ENCODE results near the gene SUPT3H.
"Not testable (repeated sequence)": the region's sequence is repeated elsewhere in the genome, so short reads cannot be mapped to it uniquely, and the experiment has no call there.

Gene SUPT3H

GRCh38 chr6:44906761-44907160 lies 471.0 kb downstream of the SUPT3H start:
- no peak for DNase-seq (ENCODE audit: low read depth in 1 of 2, low spot score in 1 of 2)

DNA sequence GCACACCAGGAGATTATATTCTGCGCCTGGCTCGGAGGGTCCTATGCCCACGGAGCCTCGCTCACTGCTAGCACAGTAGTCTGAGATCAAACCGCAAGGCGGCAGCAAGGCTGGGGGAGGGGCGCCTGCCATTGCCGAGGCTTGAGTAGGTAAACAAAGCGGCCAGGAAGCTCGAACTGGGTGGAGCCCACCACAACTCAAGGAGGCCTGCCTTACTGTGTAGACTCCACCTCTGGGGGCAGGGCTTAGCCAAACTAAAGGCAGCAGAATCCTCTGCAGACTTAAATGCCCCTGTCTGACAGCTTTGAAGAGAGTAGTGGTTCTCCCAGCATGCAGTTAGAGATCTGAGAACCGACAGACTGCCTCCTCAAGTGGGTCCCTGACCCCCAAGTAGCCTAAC lies 477.4 kb downstream of the SUPT3H start:
- DNase-seq (ENCODE audit: low read depth in 1 of 2, low spot score in 1 of 2): not testable (repeated sequence)

More at GRCh38 chr6:44906761-44907160, 471.0 kb downstream of the SUPT3H start:
- in situ Hi-C loops (cut with HindIII; ENCODE audit: low pct_unique_long_range_greater_than_20kb, low sequenced_read_pairs): no loop called here
- TF ChIP-seq JUND (IDR thresholded peaks at IDR 0.05; ENCODE audit: low read depth): no peak

DNA sequence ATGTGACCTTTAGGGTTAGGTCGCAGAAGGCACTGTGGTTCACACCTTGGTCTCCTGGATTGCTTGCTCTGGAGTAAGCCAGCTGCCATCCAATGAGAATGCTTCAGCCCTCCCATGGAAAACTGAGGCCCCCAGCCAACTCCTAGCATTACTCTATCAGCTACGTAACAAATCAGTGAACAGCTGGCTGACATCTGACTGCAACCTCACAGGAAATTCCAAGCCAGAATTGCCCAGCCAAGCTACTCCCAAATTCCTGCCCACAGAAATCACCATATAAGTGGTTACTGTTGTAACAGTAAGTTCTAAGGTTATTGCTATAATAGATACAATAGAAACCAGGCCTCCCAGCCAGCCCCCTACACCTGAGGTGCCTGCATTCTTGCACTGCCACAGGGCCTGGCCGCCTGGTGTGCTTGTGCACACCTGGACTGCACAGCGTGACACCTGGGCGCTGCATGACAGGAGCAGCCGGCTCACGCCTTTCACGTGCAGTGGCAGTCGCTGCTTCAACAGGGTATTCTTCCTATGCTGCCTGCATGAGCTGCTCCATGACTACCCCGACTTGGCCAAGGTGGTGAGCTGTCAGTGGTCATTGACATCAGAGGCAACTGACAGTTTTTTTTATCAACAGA lies 479.3 kb downstream of the SUPT3H start:
- in situ Hi-C loops (cut with HindIII; ENCODE audit: low pct_unique_long_range_greater_than_20kb, low sequenced_read_pairs): no loop called here
- no peak for DNase-seq (ENCODE audit: low read depth in 1 of 2, low spot score in 1 of 2)
- TF ChIP-seq JUND (IDR thresholded peaks at IDR 0.05; ENCODE audit: low read depth): no peak

More for the DNA sequence above, 477.4 kb downstream of the SUPT3H start:
- in situ Hi-C loops (cut with HindIII; ENCODE audit: low pct_unique_long_range_greater_than_20kb, low sequenced_read_pairs): not testable (repeated sequence)

- in situ Hi-C loops (cut with HindIII; ENCODE audit: low pct_unique_long_range_greater_than_20kb, low sequenced_read_pairs): no loop called here
- DNase-seq (ENCODE audit: low read depth in 1 of 2, low spot score in 1 of 2): no peak
- TF ChIP-seq JUND (IDR thresholded peaks at IDR 0.05; ENCODE audit: low read depth): no peak
Observed at GRCh38 chr6:44897316-44897715, 480.4 kb downstream of the SUPT3H start.

- in situ Hi-C loops (cut with HindIII; ENCODE audit: low pct_unique_long_range_greater_than_20kb, low sequenced_read_pairs): no loop called here
- TF ChIP-seq JUND (IDR thresholded peaks at IDR 0.05; ENCODE audit: low read depth): no peak
- DNase-seq (ENCODE audit: low read depth in 1 of 2, low spot score in 1 of 2): no peak
Observed at GRCh38 chr6:44896701-44897100, 481.0 kb downstream of the SUPT3H start.

DNA sequence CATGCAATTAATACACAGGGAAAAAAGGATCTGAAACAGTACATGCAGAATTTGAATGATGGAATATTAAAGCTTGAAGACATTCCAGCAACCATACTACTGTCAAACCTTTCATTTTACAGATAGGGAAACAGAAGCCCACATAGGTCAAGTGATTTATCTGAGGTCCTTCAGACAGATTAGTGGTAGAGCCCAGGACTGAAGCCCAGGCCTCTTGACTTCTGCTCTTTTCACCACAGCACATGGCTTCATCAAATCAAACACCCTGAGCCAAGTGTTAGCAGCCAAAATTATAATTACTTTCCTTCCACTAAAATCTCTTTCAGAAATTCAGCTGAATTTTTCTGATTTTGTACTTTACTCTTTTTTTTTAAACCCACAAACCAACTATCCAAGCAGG lies 485.2 kb downstream of the SUPT3H start:
- in situ Hi-C loops (cut with HindIII; ENCODE audit: low pct_unique_long_range_greater_than_20kb, low sequenced_read_pairs): no loop called here
- DNase-seq (ENCODE audit: low read depth in 1 of 2, low spot score in 1 of 2): no peak
- TF ChIP-seq JUND (IDR thresholded peaks at IDR 0.05; ENCODE audit: low read depth): no peak

DNA sequence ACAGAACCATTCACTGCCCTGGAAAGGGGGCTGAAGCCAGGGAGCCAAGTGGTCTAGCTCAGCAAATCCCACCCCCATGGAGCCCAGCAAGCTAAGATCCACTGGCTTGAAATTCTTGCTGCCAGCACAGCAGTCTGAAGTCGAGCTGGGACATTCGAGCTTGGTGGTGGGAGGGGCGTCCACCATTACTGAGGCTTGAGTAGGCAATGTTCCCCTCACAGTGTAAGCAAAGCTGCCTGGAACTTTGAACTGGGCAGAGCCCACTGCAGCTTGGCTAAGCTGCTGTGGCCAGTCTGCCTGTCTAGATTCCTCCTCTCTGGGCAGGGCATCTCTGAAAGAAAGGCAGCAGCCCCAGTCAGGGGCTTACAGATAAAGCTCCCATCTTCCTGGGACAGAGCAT lies 498.7 kb downstream of the SUPT3H start:
- DNase-seq (ENCODE audit: low read depth in 1 of 2, low spot score in 1 of 2); in situ Hi-C loops (cut with HindIII; ENCODE audit: low pct_unique_long_range_greater_than_20kb, low sequenced_read_pairs): not testable (repeated sequence)

- DNase-seq (ENCODE audit: low read depth in 1 of 2, low spot score in 1 of 2); in situ Hi-C loops (cut with HindIII; ENCODE audit: low pct_unique_long_range_greater_than_20kb, low sequenced_read_pairs): not testable (repeated sequence)
Observed at GRCh38 chr6:44876638-44877037, 501.1 kb downstream of the SUPT3H start.

DNA sequence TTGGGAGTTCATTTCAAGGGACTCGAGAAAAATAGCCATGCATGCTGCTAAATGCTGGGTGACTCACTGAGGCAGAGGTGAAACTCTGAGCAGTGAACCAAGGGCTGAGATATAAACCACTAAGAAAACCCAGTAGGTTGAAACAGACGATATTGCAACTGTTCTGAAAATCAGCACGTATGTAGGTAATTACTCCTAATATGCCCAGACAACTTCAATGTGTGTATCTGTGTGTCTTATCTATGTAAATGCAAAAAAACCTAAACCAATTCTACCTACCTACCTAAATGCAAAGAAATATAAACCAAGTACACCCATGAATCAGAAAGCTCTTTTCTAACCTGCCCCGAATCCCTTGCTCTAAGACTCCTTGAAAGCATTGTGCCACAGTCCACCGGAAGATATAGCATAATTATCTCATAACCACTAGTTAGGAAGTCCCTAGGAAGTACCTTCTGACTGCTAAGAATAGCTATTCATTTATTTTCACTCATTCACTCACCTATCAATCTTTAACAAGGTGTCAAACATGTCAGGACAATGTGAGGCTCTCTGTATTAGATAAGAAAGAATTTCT lies 508.3 kb downstream of the SUPT3H start:
- no peak for DNase-seq (ENCODE audit: low read depth in 1 of 2, low spot score in 1 of 2)
- no peak for TF ChIP-seq JUND (IDR thresholded peaks at IDR 0.05; ENCODE audit: low read depth)
- in situ Hi-C loops (cut with HindIII; ENCODE audit: low pct_unique_long_range_greater_than_20kb, low sequenced_read_pairs): no loop called here

GRCh38 chr6:44868910-44869309 lies 508.8 kb downstream of the SUPT3H start:
- DNase-seq (ENCODE audit: low read depth in 1 of 2, low spot score in 1 of 2): no peak
- no peak for TF ChIP-seq JUND (IDR thresholded peaks at IDR 0.05; ENCODE audit: low read depth)
- in situ Hi-C loops (cut with HindIII; ENCODE audit: low pct_unique_long_range_greater_than_20kb, low sequenced_read_pairs): no loop called here

DNA sequence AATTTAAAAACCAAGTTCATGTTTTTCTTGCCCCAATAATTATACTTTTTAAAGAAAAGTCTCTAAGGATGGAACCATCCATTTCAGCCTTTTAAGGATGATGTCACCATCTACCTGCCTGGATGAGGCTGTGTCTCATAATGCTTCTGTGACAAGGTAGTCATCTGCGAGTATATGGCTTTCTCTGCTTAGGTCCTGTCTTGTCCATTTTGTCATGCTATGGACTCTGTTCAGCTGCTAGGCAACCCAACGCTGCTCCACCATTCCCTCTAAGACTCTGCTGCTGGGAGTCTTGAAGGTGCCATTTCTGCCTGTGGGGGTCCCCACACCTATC lies 509.4 kb downstream of the SUPT3H start:
- DNase-seq (ENCODE audit: low read depth in 1 of 2, low spot score in 1 of 2): no peak
- in situ Hi-C loops (cut with HindIII; ENCODE audit: low pct_unique_long_range_greater_than_20kb, low sequenced_read_pairs): no loop called here
- TF ChIP-seq JUND (IDR thresholded peaks at IDR 0.05; ENCODE audit: low read depth): no peak

- in situ Hi-C loops (cut with HindIII; ENCODE audit: low pct_unique_long_range_greater_than_20kb, low sequenced_read_pairs): no loop called here
- TF ChIP-seq JUND (IDR thresholded peaks at IDR 0.05; ENCODE audit: low read depth): no peak
- DNase-seq (ENCODE audit: low read depth in 1 of 2, low spot score in 1 of 2): no peak
Observed at GRCh38 chr6:44867571-44868334, 510.0 kb downstream of the SUPT3H start.

GRCh38 chr6:44865184-44865583 lies 512.5 kb downstream of the SUPT3H start:
- DNase-seq (ENCODE audit: low read depth in 1 of 2, low spot score in 1 of 2); in situ Hi-C loops (cut with HindIII; ENCODE audit: low pct_unique_long_range_greater_than_20kb, low sequenced_read_pairs): not testable (repeated sequence)
